SKM-1 (cell line): Measurements from ENCODE around the gene VIPAS39.

ENCODE experiments used
- DNase-seq: peaks from one replicate; lab custom pipeline; 2025; ENCODE audit not compliant: unreplicated experiment; lab: John Stamatoyannopoulos, UW

The VIPAS39 gene

GRCh38 chr14:77406718-77407117, 50.7 kb downstream of the VIPAS39 start:
- no peak for DNase-seq

GRCh38 chr14:77406086-77406485, 51.3 kb downstream of the VIPAS39 start:
- no peak for DNase-seq

GRCh38 chr14:77403768-77404167, 53.6 kb downstream of the VIPAS39 start:
- DNase-seq, result no peak

- DNase-seq, result no peak
Measured at GRCh38 chr14:77400216-77400615, 57.2 kb downstream of the VIPAS39 start.

GRCh38 chr14:77390188-77390587, 67.2 kb downstream of the VIPAS39 start:
- DNase-seq, result no peak

GRCh38 chr14:77378701-77379100, 78.7 kb downstream of the VIPAS39 start:
- no peak for DNase-seq

GRCh38 chr14:77377502-77377844, 79.9 kb downstream of the VIPAS39 start:
- no peak for DNase-seq

GRCh38 chr14:77376771-77377501, 80.5 kb downstream of the VIPAS39 start, which contains the start of the genes SAMD15 and TMED8:
TSS of gene SAMD15 (plus strand) at chr14:77377379. CDS start at chr14:77377419, 40 bp downstream.
TSS of gene TMED8 (minus strand) at chr14:77377094. CDS start at chr14:77377053, 41 bp downstream.
- DNase-seq, result peak; percentile 6
